Germinal center (tissue), 1 donor: ENCODE data around the gene CCDC70.
"Not testable (repeated sequence)": the region's sequence is repeated elsewhere in the genome, so short reads cannot be mapped to it uniquely, and the experiment has no call there.

Experiments
- DNase-seq: peaks from one replicate; pipeline ENCODE4 v3.0.0; 2012; ENCODE audit warnings: mixed read lengths, low spot score

CCDC70 gene

DNA sequence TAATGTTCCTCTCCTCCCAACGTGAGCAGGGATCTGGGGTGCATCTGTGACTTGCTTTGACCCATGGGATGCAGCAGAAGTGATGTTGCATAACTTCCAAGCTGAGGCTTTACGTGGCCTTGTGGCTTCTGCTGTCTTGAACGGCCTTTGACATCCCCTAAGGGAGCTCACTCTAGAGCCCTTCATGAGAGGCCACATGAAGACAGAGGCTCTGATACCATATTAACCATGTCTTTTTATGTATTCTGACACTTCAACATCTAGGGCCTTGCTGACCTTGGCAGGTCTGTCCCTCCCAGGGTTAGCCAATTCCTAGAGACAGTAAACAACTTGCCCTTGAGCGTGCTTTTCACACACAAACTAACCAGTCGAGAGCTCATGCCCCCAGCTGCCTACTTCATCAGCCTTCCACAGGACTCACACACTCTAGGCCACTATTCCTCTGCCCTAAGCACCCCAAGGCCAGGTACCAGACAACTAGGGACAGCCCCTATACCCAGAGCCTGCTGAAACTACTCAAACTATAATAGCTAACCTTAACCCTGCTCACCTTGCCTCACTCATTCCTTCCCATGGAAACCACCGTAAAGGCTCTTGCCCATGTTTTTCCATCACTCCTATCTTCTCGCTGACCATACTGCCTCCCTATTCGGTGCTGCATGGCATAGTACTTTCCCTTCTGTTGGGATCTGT is 45.4 kb downstream of the CCDC70 start:
- no peak for DNase-seq

DNA sequence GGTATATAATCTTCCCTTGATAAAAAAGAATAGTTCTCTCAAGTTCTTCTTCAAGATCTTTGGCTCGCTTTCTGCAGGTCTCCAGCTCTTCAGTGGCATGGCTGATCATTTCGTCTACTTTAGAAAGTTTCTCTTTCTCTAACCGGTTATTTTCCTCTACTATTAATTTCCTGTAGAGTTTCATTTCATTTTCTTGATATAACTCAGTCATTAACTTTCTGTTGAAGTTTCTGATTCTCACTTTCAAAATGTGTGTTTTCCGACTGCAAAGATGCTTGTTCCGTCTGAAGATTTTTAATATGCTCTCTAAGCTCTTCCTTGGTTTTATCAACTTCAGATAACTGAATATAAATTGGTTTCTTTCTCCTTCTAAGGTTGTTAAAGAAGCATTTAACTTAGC is 47.5 kb downstream of the CCDC70 start:
- DNase-seq: not testable (repeated sequence)

DNA sequence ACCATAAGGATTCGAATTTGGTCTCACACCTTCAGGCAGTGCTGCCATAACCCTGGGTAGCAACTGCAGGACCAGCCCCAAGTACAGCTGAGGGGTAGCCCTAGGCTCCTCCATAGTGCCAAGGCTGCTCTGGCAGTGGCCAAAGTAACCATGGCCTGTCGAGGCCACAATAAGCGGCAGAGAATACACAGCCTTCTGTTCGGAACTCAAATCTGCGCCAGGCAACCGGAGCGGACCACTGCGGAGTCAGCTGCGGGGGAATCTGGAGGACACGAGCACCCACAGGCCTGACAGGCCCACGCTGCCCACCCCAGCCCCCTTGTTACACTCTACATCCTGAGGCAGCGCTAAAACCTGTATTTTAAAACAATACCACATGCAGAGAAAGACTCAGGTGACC is 48.7 kb downstream of the CCDC70 start:
- DNase-seq: no peak

DNA sequence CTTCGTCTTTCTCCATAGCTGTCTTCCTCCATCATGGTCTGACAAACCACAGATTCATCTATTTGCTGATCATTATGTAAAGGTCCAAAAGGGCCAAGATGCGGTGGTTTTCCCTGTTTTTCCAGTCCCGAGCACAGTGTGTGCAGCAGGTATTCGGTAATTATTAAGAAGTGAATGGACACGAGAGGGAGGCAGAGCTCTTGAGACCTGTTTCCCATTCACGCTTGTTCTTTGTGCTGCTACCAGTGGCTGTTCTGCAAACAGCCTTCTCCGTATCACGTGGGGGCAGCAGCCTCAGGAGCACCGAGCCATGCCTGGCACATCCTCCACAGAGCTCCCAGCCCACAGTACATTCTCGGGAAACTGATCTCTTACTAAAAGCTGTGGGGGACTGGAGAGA is 50.3 kb downstream of the CCDC70 start:
- no peak for DNase-seq

DNA sequence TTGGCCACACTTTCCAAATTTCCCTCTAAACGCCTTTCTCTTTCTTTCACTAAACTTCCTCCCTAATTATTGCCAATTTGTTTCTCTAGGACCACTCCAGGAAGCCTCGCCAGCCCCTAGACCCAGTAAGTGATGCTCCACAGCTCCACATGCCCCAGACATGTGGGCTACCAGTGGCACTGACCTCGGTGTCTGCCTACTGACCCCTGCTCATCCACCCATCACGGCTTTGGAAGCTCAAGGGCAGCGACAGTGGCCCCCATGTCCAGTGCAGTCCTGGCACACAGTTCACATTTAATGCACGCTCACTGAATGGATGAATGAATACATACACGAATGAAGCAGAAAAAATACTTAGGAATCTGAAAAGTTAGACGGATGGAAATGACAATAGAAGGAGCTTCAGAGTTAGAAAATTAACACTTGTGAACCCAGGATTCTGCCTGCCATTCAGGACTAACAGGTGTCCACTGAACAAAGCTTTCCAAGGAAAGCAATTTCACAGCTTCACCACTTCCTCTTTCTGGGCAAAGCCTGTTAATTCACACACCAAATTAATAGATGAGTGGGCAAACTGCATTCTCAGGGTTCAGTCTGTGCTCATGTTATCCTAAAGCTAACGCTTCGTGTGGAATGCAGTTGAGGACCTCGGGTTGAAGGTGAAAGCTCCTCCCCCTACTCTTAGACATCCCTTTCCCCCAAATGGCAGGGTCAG is 50.9 kb downstream of the CCDC70 start:
- DNase-seq: no peak

DNA sequence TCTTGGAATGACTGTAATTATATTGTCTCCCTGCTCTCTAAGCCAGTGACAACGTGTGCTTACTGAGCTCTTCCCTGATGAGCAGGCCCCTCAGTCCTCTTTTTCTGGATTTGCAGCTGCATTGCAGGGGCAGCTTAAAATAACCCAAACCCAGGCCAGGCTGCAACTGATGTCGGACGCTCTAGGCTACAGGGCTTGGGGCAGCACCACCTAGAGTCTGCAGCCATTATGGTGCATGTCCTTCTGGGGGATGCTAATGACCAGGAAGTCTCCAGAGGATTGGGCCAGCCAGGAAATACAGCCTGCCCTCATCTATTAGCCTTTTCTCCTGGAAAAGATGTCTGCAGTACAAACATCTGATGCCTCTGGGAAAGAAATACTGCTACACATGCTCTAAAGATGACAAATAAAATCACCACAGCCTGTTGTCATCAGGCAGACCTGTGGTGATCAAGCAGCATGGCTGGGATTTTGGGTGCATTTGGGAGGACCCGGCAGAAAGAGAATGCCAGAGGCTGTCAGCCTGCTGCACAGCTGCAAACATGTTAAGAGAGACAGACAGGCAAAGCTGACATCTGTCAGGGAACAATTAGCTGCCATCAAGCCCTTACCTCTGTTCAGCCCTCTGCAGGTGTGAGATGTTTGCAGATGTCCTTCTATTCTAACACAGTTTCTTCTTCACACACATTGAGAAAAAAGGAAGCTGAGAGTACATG is 51.8 kb downstream of the CCDC70 start:
- no peak for DNase-seq

DNA sequence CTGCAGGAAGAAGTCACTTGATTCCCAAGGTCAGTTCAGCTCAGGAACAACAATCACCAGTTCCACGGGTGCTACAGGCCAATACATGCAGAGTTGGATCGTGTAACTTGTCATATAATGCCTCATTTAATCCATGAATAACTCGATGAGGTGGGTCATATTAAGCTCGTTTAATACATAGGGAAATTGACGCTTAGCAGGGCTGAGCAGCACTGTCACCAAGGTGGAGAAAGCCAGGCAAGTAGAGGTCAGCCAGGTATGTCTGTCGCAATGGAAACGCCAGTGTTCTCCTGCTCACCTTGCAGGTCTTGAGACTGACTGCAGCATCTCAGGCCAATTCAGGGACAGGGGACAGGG is 52.3 kb downstream of the CCDC70 start:
- no peak for DNase-seq
